GM19035 (cell line): ENCODE data around the gene COQ6.
"Not testable (repeated sequence)": the region's sequence is repeated elsewhere in the genome, so short reads cannot be mapped to it uniquely, and the experiment has no call there.

Experiments
- ATAC-seq: cut with Tn5 transposase; IDR thresholded peaks from one replicate; pipeline ENCODE4 v1.9.1; 2021; ENCODE audit not compliant: unreplicated experiment

COQ6 gene

GRCh38 chr14:73977896-73978295 lies 27.8 kb downstream of the COQ6 start:
- no peak for ATAC-seq

- no peak for ATAC-seq
Measured at GRCh38 chr14:73988065-73988464, 38.0 kb downstream of the COQ6 start.

GRCh38 chr14:73988656-73989055 lies 38.6 kb downstream of the COQ6 start:
- ATAC-seq, result not testable (repeated sequence)

GRCh38 chr14:73991092-73991491 lies 41.0 kb downstream of the COQ6 start:
- no peak for ATAC-seq

GRCh38 chr14:73994926-73995325 lies 44.8 kb downstream of the COQ6 start:
- not testable (repeated sequence) for ATAC-seq

- ATAC-seq, result no peak
Measured at GRCh38 chr14:73995977-73996378, 45.9 kb downstream of the COQ6 start.

GRCh38 chr14:73996731-73997107 lies 46.6 kb downstream of the COQ6 start:
- ATAC-seq, result no peak

GRCh38 chr14:73997108-73997943 lies 47.2 kb downstream of the COQ6 start:
- no peak for ATAC-seq

- no peak for ATAC-seq
Measured at GRCh38 chr14:73997944-73998447, 47.9 kb downstream of the COQ6 start.

GRCh38 chr14:73998726-73999125 lies 48.6 kb downstream of the COQ6 start:
- ATAC-seq, result no peak

- not testable (repeated sequence) for ATAC-seq
Measured at GRCh38 chr14:74005664-74006063, 55.6 kb downstream of the COQ6 start.

- no peak for ATAC-seq
Measured at GRCh38 chr14:74008843-74009499, 58.9 kb downstream of the COQ6 start.
